ENCODE data around the gene PDE1C. TPM values are rescaled to one million over a fixed set of nuclear protein-coding genes. Genes with fewer than 3 reads are reported as not detected.

The PDE1C gene
- total RNA-seq, 1 donor from 2014 or later: 54.6 TPM

- no peaks in the 10 kb centered on the region for H3K27me3 Mint-ChIP-seq (ENCODE audit: low read depth)
- H3K36me3 Mint-ChIP-seq (ENCODE audit: low read depth): no peaks in the 10 kb centered on the region
- no peak overlapping the region for H3K4me3 Mint-ChIP-seq (ENCODE audit: unreplicated experiment)
- peak overlapping the region; percentile 53 for H3K27ac Mint-ChIP-seq (ENCODE audit: unreplicated experiment)
- H3K9me3 Mint-ChIP-seq (ENCODE audit: low read depth): no peaks in the 10 kb centered on the region
- peaks cover 29% of the 10 kb centered on the region for H3K4me1 Mint-ChIP-seq (ENCODE audit: low read depth)
- no peak for TF ChIP-seq CTCF (IDR thresholded peaks at IDR 0.05)
- DNase-seq (ENCODE audit: low spot score): no peak
These were observed 147.4 kb downstream of the PDE1C start for GRCh38 chr7:31922848-31923247.

- Mint-ChIP-seq H3K4me1 (ENCODE audit: low read depth) (peaks cover 29% of the 10 kb centered on the region), H3K27me3 (ENCODE audit: low read depth) (no peaks in the 10 kb centered on the region), H3K36me3 (ENCODE audit: low read depth) (no peaks in the 10 kb centered on the region), H3K9me3 (ENCODE audit: low read depth) (no peaks in the 10 kb centered on the region), H3K27ac (ENCODE audit: unreplicated experiment) (no peak overlapping the region), H3K4me3 (ENCODE audit: unreplicated experiment) (no peak overlapping the region)
- no peak for TF ChIP-seq CTCF (IDR thresholded peaks at IDR 0.05)
- DNase-seq (ENCODE audit: low spot score): no peak
These were observed 149.2 kb downstream of the PDE1C start for GRCh38 chr7:31921047-31921446.

- Mint-ChIP-seq H3K4me3 (ENCODE audit: unreplicated experiment) (no peak overlapping the region), H3K27ac (ENCODE audit: unreplicated experiment) (no peak overlapping the region), H3K27me3 (ENCODE audit: low read depth) (no peaks in the 10 kb centered on the region), H3K9me3 (ENCODE audit: low read depth) (no peaks in the 10 kb centered on the region), H3K4me1 (ENCODE audit: low read depth) (peaks cover 27% of the 10 kb centered on the region), H3K36me3 (ENCODE audit: low read depth) (no peaks in the 10 kb centered on the region)
- DNase-seq (ENCODE audit: low spot score): no peak
- TF ChIP-seq CTCF (IDR thresholded peaks at IDR 0.05): no peak
These were observed 150.4 kb downstream of the PDE1C start for GRCh38 chr7:31919678-31920369.

GRCh38 chr7:31918706-31919393, 151.4 kb downstream of the PDE1C start:
- no peak for TF ChIP-seq CTCF (IDR thresholded peaks at IDR 0.05)
- H3K4me1 Mint-ChIP-seq (ENCODE audit: low read depth): peaks cover 29% of the 10 kb centered on the region
- no peak for DNase-seq (ENCODE audit: low spot score)
- H3K36me3 Mint-ChIP-seq (ENCODE audit: low read depth): no peaks in the 10 kb centered on the region
- H3K27me3 Mint-ChIP-seq (ENCODE audit: low read depth): no peaks in the 10 kb centered on the region
- H3K9me3 Mint-ChIP-seq (ENCODE audit: low read depth): no peaks in the 10 kb centered on the region
- H3K4me3 Mint-ChIP-seq (ENCODE audit: unreplicated experiment): no peak overlapping the region
- H3K27ac Mint-ChIP-seq (ENCODE audit: unreplicated experiment): no peak overlapping the region

- Mint-ChIP-seq H3K4me3 (ENCODE audit: unreplicated experiment) (no peak overlapping the region), H3K27me3 (ENCODE audit: low read depth) (no peaks in the 10 kb centered on the region), H3K36me3 (ENCODE audit: low read depth) (no peaks in the 10 kb centered on the region), H3K9me3 (ENCODE audit: low read depth) (no peaks in the 10 kb centered on the region), H3K27ac (ENCODE audit: unreplicated experiment) (no peak overlapping the region), H3K4me1 (ENCODE audit: low read depth) (peaks cover 26% of the 10 kb centered on the region)
- no peak for DNase-seq (ENCODE audit: low spot score)
- no peak for TF ChIP-seq CTCF (IDR thresholded peaks at IDR 0.05)
These were observed 153.0 kb downstream of the PDE1C start for GRCh38 chr7:31917256-31917655.
